Esophagus (tissue), 2 donors: Measurements from ENCODE around the gene NCOA1. TPM values are rescaled to one million over a fixed set of nuclear protein-coding genes. Genes with fewer than 3 reads are reported as not detected.
"Not testable (repeated sequence)": the region's sequence is repeated elsewhere in the genome, so short reads cannot be mapped to it uniquely, and the experiment has no call there.

ENCODE experiments used
- H3K27ac ChIP-seq, 2 donors: one replicate each; pipeline ENCODE4 v1.5.1; 2013; ENCODE audit warnings: low read depth in 2 of 2, mild to moderate bottlenecking in 2 of 2, inconsistent platforms in 1 of 2, low read length in 1 of 2, moderate library complexity in 1 of 2
- H3K27me3 ChIP-seq, 2 donors: one replicate each; pipeline ENCODE4 v1.6.1; 2013; ENCODE audit warnings: low read length in 2 of 2, control low read depth in 1 of 2, mild to moderate bottlenecking in 1 of 2; ENCODE audit not compliant: insufficient read depth in 2 of 2, control insufficient read depth in 1 of 2
- H3K36me3 ChIP-seq, 2 donors: one replicate each; pipeline ENCODE4 v1.6.1; 2013; ENCODE audit warnings: low read length in 1 of 2; ENCODE audit not compliant: control insufficient read depth in 2 of 2, insufficient read depth in 2 of 2
- H3K4me1 ChIP-seq, 2 donors: one replicate each; pipeline ENCODE4 v1.6.1; 2013; ENCODE audit warnings: low read length in 1 of 2; ENCODE audit not compliant: control insufficient read depth in 2 of 2, insufficient read depth in 2 of 2
- H3K4me3 ChIP-seq, 2 donors: one replicate each; pipeline ENCODE4 v1.5.1; 2013; ENCODE audit warnings: low read length in 2 of 2, mild to moderate bottlenecking in 2 of 2, low read depth in 1 of 2, moderate library complexity in 1 of 2
- H3K9me3 ChIP-seq, 2 donors: one replicate each; pipeline ENCODE4 v1.6.1; 2013; ENCODE audit warnings: mild to moderate bottlenecking in 2 of 2, low read depth in 1 of 2, low read length in 1 of 2, moderate library complexity in 1 of 2; ENCODE audit not compliant: control insufficient read depth in 2 of 2, insufficient read depth in 1 of 2
- WGBS, 2 donors: extraction: QIAGEN DNeasy Blood & Tissue Kit; methylation state at CpG; one replicate each; pipeline ENCODE4 v1.1.7; 2013; 5-methylcytosine and 5-hydroxymethylcytosine counted together
- polyA plus RNA-seq, 2 donors: library from polyadenylated mRNA; stranded (reverse); fragments of 200-250 nt; gene quantifications; one replicate each; pipeline ENCODE4 v1.2.3, GENCODE V29; 2013
- donor health status: healthy with polysubstance abuse.
- donor health status: Bipolar disorder and iron deficiency.

The NCOA1 gene
- polyA plus RNA-seq, 2 donors, result 8.7 to 13.7 TPM

DNA sequence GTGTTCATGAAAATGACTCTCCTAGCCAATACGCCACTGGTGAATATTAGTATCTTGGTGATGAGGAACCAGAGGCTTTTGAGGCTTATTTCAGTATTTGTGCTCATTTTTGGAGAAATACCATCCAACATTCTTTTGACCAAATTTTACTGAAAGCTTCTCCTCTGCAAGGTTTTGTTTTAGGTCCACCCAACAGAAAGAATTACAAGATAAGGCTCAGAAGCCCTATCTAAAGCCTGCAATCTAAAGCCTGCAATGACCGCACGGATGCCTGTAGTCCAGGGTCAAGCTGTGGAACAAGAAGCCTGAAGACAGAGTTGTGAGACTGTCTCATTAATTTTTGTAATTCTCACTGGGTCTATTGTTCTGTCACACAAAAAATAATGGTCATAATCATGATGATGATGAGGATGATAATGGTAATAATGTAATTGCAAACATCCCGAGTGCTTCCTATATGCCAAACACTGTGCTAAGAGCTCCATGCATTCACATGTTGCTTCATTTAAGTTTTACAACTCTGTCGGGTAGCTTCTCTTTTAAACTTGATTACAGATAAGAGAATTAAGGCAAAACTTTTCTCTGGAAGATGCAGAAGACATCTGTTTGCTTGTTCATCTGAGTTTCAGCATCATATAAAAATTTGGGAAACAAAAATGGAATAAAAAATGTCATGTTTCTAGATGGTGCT lies 33.2 kb upstream of the NCOA1 start:
- H3K27me3 ChIP-seq, result no peaks in the 10 kb centered on the region
- H3K27ac ChIP-seq, result no peak overlapping the region
- H3K36me3 ChIP-seq, result no peaks in the 10 kb centered on the region
- H3K4me1 ChIP-seq, result peaks cover 0 to 2% of the 10 kb centered on the region in 2 donors
- H3K9me3 ChIP-seq, result no peaks in the 10 kb centered on the region
- whole genome bisulfite sequencing, 2 donors, result 89 to 93% methylated on average over 5 of the region's 5 CpGs
- no peak overlapping the region for H3K4me3 ChIP-seq

DNA sequence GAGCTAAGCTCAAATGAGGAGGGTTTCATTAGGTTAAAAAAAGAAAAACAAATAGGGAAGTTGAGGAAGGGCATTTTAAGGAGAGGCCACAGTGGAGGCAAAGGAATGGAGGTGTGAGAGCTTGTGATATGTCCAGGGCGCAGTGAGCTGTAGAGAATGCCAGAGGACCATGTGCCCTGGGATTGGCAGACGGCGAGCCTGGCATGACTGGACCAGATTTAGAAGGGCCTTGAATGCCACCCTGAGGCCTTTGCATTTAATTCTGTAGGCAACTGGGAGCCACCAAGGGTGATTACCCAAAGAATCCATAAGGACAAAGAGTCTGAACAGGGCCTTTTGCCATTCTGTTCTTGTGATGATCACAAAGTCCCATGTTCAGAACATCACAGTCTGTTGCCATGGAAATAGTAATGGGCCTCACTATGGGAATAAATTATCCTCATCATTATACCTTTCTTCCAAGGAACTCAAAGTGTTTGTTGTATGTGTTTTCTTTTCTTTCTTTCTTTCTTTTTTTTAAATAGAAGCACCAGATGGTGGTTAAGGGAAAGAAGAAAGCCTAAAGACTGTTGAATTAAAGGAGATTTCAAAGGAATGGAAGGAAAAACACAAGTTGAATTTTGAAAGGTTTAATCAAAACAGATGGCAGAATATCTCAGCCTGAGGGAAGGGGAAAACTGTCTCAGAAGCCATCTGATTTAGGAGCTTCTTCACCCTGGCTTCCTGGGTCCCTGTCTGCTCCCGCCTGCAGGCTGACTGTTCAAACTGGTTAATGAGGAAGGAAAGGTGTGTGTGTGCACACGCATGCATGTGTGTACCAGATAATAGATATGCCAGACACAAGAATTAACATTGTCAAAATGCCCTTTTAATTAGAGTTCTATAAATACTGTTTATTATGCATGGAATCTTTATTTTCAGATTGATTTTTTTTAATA lies 31.6 kb upstream of the NCOA1 start:
- 93 to 97% methylated on average over 5 of the region's 5 CpGs for WGBS, 2 donors
- H3K27me3 ChIP-seq, result no peaks in the 10 kb centered on the region
- peaks cover 0 to 2% of the 10 kb centered on the region in 2 donors for H3K4me1 ChIP-seq
- H3K9me3 ChIP-seq, result no peaks in the 10 kb centered on the region
- H3K36me3 ChIP-seq, result no peaks in the 10 kb centered on the region
- no peak overlapping the region for H3K27ac ChIP-seq
- no peak overlapping the region for H3K4me3 ChIP-seq

GRCh38 chr2:24461685-24462084 lies 29.4 kb upstream of the NCOA1 start:
- 49 to 59% methylated on average over 2 of the region's 2 CpGs for WGBS, 2 donors
- no peaks in the 10 kb centered on the region for H3K27me3 ChIP-seq
- H3K27ac ChIP-seq, result no peak overlapping the region
- H3K4me3 ChIP-seq, result no peak overlapping the region
- H3K4me1 ChIP-seq, result peaks cover 0 to 2% of the 10 kb centered on the region in 2 donors
- H3K9me3 ChIP-seq, result no peaks in the 10 kb centered on the region
- no peaks in the 10 kb centered on the region for H3K36me3 ChIP-seq

DNA sequence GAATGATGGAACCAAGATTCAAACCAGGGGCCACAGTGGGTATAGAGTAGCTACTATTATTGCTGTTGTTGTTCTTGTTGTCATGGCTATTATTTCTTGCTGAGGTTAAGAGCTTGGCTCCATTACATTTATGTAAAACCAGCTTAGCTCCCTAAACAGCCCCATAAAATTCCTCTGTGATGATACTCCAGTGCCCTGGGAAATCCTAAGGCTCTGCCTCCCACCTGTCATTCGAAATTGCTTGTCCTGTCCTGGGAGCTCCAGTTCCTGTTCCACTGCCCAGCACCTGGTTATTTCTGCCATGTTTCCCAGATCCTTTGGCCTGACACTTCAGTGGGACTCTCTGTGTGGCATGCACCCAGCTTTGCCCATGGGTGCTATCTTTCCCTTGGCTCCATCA lies 27.8 kb upstream of the NCOA1 start:
- H3K27ac ChIP-seq, result no peak overlapping the region
- H3K4me3 ChIP-seq, result no peak overlapping the region
- no peaks in the 10 kb centered on the region for H3K9me3 ChIP-seq
- no peaks in the 10 kb centered on the region for H3K36me3 ChIP-seq
- WGBS, 2 donors, result 89% methylated on average over 1 of the region's 1 CpG
- no peaks in the 10 kb centered on the region for H3K27me3 ChIP-seq
- no peaks in the 10 kb centered on the region for H3K4me1 ChIP-seq

DNA sequence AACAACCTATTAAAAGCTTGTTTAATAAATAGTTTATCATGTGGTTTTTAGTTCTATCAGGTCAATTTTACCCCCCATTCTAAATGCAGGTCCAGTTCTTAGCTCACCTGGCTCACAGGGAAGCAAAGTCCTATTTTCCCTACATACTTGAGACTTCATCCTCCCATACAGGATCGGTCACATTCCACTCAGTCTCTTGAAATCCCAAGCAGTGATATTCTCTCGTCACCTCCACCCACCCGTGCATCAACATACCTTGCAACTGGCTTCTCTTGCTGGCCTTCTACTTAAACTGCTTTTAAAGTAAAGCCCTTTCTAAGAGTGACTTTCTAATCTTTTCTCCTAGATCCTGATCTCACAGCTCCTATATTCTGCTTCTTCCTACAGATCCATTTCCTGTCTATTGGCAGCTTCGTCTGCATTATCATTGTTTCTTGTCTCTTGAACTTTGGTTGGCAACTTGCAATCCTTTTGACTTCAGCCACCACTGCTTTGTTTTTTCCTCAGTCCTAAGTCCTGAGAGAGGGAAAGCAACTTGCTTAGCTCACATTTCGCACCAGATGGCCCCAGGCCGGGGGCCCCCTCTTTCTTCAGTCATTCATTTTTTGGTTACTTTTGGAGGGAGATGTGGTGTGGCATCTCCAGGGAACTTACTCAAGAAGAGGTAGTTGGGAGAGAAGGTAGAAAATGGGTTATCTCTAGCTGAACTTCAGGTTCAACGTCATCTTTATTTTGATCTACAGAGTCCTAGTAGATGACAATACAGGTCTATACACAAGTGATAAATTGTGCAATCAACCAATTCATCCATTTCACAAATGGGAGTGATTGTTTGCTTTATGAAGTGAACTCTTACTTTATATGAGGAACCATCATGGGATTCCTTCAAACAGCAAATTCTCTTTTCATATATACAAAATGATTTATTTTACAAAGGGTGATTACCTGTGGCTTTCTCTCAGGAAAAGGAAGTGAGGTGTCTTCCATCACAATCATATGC lies 23.9 kb upstream of the NCOA1 start:
- Histone ChIP-seq H3K4me1 (no peaks in the 10 kb centered on the region), H3K36me3 (no peaks in the 10 kb centered on the region), H3K27ac (no peak overlapping the region), H3K27me3 (no peaks in the 10 kb centered on the region), H3K4me3 (no peak overlapping the region), H3K9me3 (no peaks in the 10 kb centered on the region)
- WGBS, 2 donors, result 78 to 79% methylated on average over 7 of the region's 7 CpGs

DNA sequence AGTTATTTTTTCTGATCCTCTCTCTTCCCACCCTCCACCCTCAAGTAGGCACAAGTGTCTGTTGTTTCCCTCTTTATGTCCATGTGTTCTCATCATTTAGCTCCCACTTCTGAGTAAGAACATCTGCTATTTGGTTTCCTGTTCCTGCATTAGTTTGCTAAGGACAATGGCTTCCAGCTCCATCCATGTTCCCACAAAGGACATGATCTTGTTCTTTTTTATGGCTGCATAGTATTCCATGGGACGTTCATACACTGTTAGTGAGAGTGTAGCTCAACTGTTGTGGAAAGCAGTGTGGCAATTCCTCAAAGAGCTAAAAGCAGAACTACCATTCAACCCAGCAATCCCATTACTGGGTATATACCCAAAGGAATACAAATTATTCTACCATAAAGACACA lies 22.6 kb upstream of the NCOA1 start:
- not testable (repeated sequence) for H3K36me3 ChIP-seq, H3K9me3 ChIP-seq, H3K4me1 ChIP-seq, H3K27me3 ChIP-seq, H3K4me3 ChIP-seq, H3K27ac ChIP-seq
- 89 to 91% methylated on average over 1 of the region's 1 CpG for WGBS, 2 donors

DNA sequence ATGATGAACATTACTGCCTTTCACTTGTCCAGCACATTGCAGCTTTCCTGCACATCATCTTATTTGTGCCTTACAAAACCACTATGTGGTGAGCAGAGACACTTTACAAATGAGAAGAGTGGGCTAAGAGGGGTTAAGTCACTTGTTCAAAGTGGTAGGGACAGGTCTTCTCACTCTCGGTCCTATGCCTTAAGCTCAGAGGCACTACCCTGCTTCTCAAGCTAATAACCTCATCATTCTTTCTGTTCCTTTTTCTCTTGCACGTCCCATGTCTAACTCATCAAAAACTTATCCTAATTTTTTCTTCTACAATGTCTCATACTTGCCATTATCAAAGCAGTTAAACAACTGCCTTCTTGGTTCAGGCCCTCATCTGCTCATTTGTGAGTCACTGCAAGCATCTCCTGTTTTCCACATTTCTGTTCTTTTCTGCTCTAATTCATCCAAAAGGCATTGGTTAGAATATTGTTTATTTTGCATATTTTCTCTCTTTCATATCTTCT lies 21.9 kb upstream of the NCOA1 start:
- Histone ChIP-seq H3K36me3 (no peaks in the 10 kb centered on the region), H3K4me1 (no peaks in the 10 kb centered on the region), H3K4me3 (no peak overlapping the region), H3K27ac (no peak overlapping the region), H3K9me3 (no peaks in the 10 kb centered on the region), H3K27me3 (no peaks in the 10 kb centered on the region)
- WGBS, 2 donors, result 74 to 82% methylated on average over 2 of the region's 2 CpGs

DNA sequence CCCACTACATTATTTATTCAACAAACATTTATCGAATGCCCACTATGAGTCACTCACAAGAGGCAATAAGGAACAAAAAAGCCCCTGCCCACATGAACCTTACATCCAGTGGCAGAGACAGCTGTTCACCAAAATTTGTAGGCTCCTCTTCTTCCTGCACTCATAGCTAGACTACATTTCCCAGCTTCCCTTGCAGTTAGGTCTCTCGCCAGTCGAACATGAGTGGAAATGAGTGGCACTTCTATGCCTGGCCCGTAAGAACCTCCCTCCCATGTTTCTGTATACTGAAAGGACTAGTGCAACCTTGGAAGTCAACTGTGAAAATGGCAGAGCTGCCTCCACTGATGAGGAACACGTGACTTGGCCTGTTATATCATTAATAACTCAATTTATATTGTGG lies 19.4 kb upstream of the NCOA1 start:
- Histone ChIP-seq H3K36me3 (no peaks in the 10 kb centered on the region), H3K27me3 (no peaks in the 10 kb centered on the region), H3K27ac (no peak overlapping the region), H3K4me1 (no peaks in the 10 kb centered on the region), H3K4me3 (no peak overlapping the region), H3K9me3 (no peaks in the 10 kb centered on the region)
- 62% methylated on average over 5 of the region's 5 CpGs for WGBS, 2 donors

DNA sequence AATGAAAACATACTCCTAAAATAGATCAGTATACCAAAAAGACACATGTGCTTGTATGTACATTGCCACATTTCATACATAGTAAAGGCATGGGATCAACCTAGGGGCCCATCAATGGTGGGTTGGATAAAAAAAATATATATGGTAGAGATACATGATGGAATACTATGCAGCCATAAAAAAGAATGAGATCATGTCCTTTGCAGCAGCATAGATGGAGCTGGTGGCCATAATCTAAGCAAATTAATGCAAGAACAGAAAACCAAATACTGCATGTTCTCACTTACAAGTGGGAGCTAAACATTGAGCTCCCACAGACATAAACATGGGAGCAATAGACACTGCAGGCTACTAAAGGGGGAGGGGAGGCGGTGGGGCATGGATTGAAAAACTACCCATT lies 18.6 kb upstream of the NCOA1 start:
- WGBS, 2 donors, result 75 to 97% methylated on average over 1 of the region's 1 CpG

More for the DNA sequence above, 18.6 kb upstream of the NCOA1 start:
- Histone ChIP-seq H3K27ac (no peak overlapping the region), H3K4me1 (no peaks in the 10 kb centered on the region), H3K4me3 (no peak overlapping the region), H3K36me3 (no peaks in the 10 kb centered on the region), H3K9me3 (no peaks in the 10 kb centered on the region), H3K27me3 (no peaks in the 10 kb centered on the region)
